IMR-90 (cell line): ENCODE results near the gene HDAC8. TPM values are rescaled to one million over a fixed set of nuclear protein-coding genes. Genes with fewer than 3 reads are reported as not detected.

Experiments
- ATAC-seq: fragments of 200-7000 bp; cut with Tn5 transposase; 2 replicates; pipeline ENCODE4 v1.9.1; 2020; ENCODE audit warnings: low read depth, mild to moderate bottlenecking, moderate library complexity
- Bru-seq: library from RNA; stranded (reverse); fragments of 400-500 nt; gene quantifications from one replicate; lab custom pipeline; 2021; lab: Mats Ljungman, UMichigan
- BruChase-seq, 2 experiments: library from RNA; stranded (reverse); fragments of 400-500 nt; gene quantifications; one replicate each; lab custom pipeline; 2021; lab: Mats Ljungman, UMichigan
- BruUV-seq: library from RNA; stranded (reverse); fragments of 400-500 nt; replicated peaks from 2 replicates; lab custom pipeline; 2021; lab: Mats Ljungman, UMichigan
- CTCF ChIA-PET: fragments of 300-600 bp; formaldehyde crosslinking; extraction: SDS; loops from one replicate; lab custom pipeline; 2021; ENCODE audit warnings: antibody characterized with exemption; lab: Yijun Ruan, JAX
- POLR2A ChIA-PET: fragments of 300-600 bp; sonication (Branson Sonifier 250); formaldehyde crosslinking; loops from one replicate; lab custom pipeline; 2022; ENCODE audit warnings: antibody characterized with exemption; ENCODE audit not compliant: unreplicated experiment; lab: Charles Lee
- DNase-seq: peaks from one replicate; pipeline ENCODE4 v3.0.0; 2013
- H2AFZ ChIP-seq: replicated peaks from 2 replicates; pipeline ENCODE3; 2013; ENCODE audit warnings: low read length, mild to moderate bottlenecking; ENCODE audit not compliant: poor library complexity
- H2AK5ac ChIP-seq: 2 replicates; pipeline ENCODE4 v1.6.1; 2013; ENCODE audit warnings: low read depth, low read length, inconsistent platforms
- H2AK9ac ChIP-seq: replicated peaks from 2 replicates; pipeline ENCODE3; 2013; ENCODE audit warnings: mild to moderate bottlenecking, low read depth, low read length, moderate library complexity; ENCODE audit not compliant: poor library complexity
- H2BK120ac ChIP-seq: 2 replicates; pipeline ENCODE4 v1.6.1; 2013; ENCODE audit warnings: low read depth, low read length, inconsistent platforms
- H2BK15ac ChIP-seq: 3 replicates; pipeline ENCODE4 v1.6.1; 2013; ENCODE audit warnings: low read depth, low read length, inconsistent platforms
- H2BK20ac ChIP-seq: 2 replicates; pipeline ENCODE4 v1.6.1; 2013; ENCODE audit warnings: low read depth, mild to moderate bottlenecking, inconsistent platforms, low read length, moderate library complexity
- H2BK5ac ChIP-seq: 2 replicates; pipeline ENCODE4 v1.6.1; 2013; ENCODE audit warnings: mild to moderate bottlenecking, low read depth, low read length, inconsistent platforms; ENCODE audit not compliant: poor library complexity, severe bottlenecking
- H3K14ac ChIP-seq: replicated peaks from 2 replicates; pipeline ENCODE4 v1.6.1; 2013; ENCODE audit warnings: low read depth, low read length, inconsistent platforms
- H3K18ac ChIP-seq: 2 replicates; pipeline ENCODE4 v1.6.1; 2013; ENCODE audit warnings: low read depth, low read length, control low read depth
- H3K23ac ChIP-seq: 2 replicates; pipeline ENCODE4 v1.6.1; 2013; ENCODE audit warnings: low read depth, low read length, inconsistent platforms
- H3K27ac ChIP-seq: 2 replicates; pipeline ENCODE4 v1.5.1; 2013; ENCODE audit warnings: mild to moderate bottlenecking, control low read depth, low read length; ENCODE audit not compliant: insufficient read depth
- H3K27me3 ChIP-seq: 2 replicates; pipeline ENCODE4 v1.6.1; 2013; ENCODE audit warnings: low read length; ENCODE audit not compliant: control insufficient read depth, insufficient read depth
- H3K36me3 ChIP-seq: 2 replicates; pipeline ENCODE4 v1.6.1; 2013; ENCODE audit warnings: low read length, mixed read lengths; ENCODE audit not compliant: control insufficient read depth, insufficient read depth
- H3K4ac ChIP-seq: 2 replicates; pipeline ENCODE4 v1.6.1; 2013; ENCODE audit warnings: low read depth, low read length, inconsistent platforms
- H3K4me1 ChIP-seq: 2 replicates; pipeline ENCODE4 v1.6.1; 2013; ENCODE audit warnings: low read length, mixed read lengths; ENCODE audit not compliant: control insufficient read depth, insufficient read depth
- H3K4me2 ChIP-seq: 2 replicates; pipeline ENCODE4 v1.6.1; 2013; ENCODE audit warnings: low read depth, mild to moderate bottlenecking, control low read depth, low read length, moderate library complexity
- H3K4me3 ChIP-seq: 2 replicates; pipeline ENCODE4 v1.5.1; 2013; ENCODE audit warnings: low read depth, mild to moderate bottlenecking, control low read depth, low read length, moderate library complexity; ENCODE audit not compliant: insufficient read depth
- H3K56ac ChIP-seq: 2 replicates; pipeline ENCODE4 v1.6.1; 2013; ENCODE audit warnings: low read length, inconsistent platforms; ENCODE audit not compliant: insufficient read depth; ENCODE audit errors: extremely low read depth
- H3K79me1 ChIP-seq, 2 experiments: 2 replicates each; pipeline ENCODE4 v1.6.1; 2013; ENCODE audit warnings: low read length in 2 of 2, inconsistent platforms in 1 of 2, low read depth in 1 of 2
- H3K9ac ChIP-seq: 2 replicates; pipeline ENCODE4 v1.6.1; 2013; ENCODE audit warnings: low read depth, low read length, control low read depth
- H3K9me1 ChIP-seq: 2 replicates; pipeline ENCODE4 v1.6.1; 2013; ENCODE audit warnings: low read length, inconsistent platforms; ENCODE audit not compliant: insufficient read depth
- H3K9me3 ChIP-seq: 2 replicates; pipeline ENCODE4 v1.6.1; 2013; ENCODE audit warnings: low read length; ENCODE audit not compliant: control insufficient read depth, insufficient read depth
- H4K20me1 ChIP-seq: 2 replicates; pipeline ENCODE4 v1.6.1; 2013; ENCODE audit warnings: low read length, inconsistent platforms; ENCODE audit not compliant: insufficient read depth
- H4K5ac ChIP-seq: 2 replicates; pipeline ENCODE4 v1.6.1; 2013; ENCODE audit warnings: mild to moderate bottlenecking, low read depth, low read length, control low read depth
- H4K8ac ChIP-seq, 2 experiments: 2 replicates each; pipeline ENCODE4 v1.6.1; 2013; ENCODE audit warnings: low read depth in 2 of 2, low read length in 2 of 2, control low read depth in 1 of 2, inconsistent platforms in 1 of 2
- H4K91ac ChIP-seq: 2 replicates; pipeline ENCODE4 v1.6.1; 2013; ENCODE audit warnings: low read depth, low read length, inconsistent platforms; ENCODE audit not compliant: insufficient read depth
- BHLHE40 ChIP-seq: fragments of 150-350 bp; IDR thresholded peaks from 2 replicates; pipeline ENCODE4 v1.6.1; 2016; ENCODE audit warnings: mild to moderate bottlenecking, low read depth, low read length
- CEBPB ChIP-seq: IDR thresholded peaks from 2 replicates; pipeline ENCODE4 v1.6.1; 2012; ENCODE audit warnings: low read depth, low read length, improper control_type of control experiment
- CHD1 ChIP-seq: IDR thresholded peaks from 2 replicates; pipeline ENCODE4 v1.6.1; 2012; ENCODE audit warnings: low read depth, low read length, improper control_type of control experiment
- ELK1 ChIP-seq: fragments of 150-350 bp; IDR thresholded peaks from 2 replicates; pipeline ENCODE4 v1.6.1; 2016; ENCODE audit warnings: low read depth, mild to moderate bottlenecking, low read length, moderate library complexity, borderline replicate concordance
- MAFK ChIP-seq: IDR thresholded peaks from 2 replicates; pipeline ENCODE4 v1.6.1; 2012; ENCODE audit warnings: low read depth, low read length, improper control_type of control experiment
- MAZ ChIP-seq: IDR thresholded peaks from 2 replicates; pipeline ENCODE4 v1.6.1; 2012; ENCODE audit warnings: low read depth, mild to moderate bottlenecking, low read length, improper control_type of control experiment, moderate library complexity, borderline replicate concordance
- MXI1 ChIP-seq: IDR thresholded peaks from 2 replicates; pipeline ENCODE4 v1.6.1; 2012; ENCODE audit warnings: low read depth, mild to moderate bottlenecking, low read length, moderate library complexity, borderline replicate concordance
- NFE2L2 ChIP-seq: fragments of 150-350 bp; IDR thresholded peaks from 2 replicates; pipeline ENCODE4 v1.6.1; 2016; ENCODE audit warnings: low read depth, mild to moderate bottlenecking, low read length
- POLR2A ChIP-seq: IDR thresholded peaks from 2 replicates; pipeline ENCODE4 v1.6.1; 2012; ENCODE audit warnings: mild to moderate bottlenecking, low read depth, low read length
- RAD21 ChIP-seq: IDR thresholded peaks from 2 replicates; pipeline ENCODE4 v1.6.1; 2012; ENCODE audit warnings: low read length, improper control_type of control experiment
- RFX5 ChIP-seq: IDR thresholded peaks from 2 replicates; pipeline ENCODE4 v1.8.0; 2012; ENCODE audit warnings: low read depth, mild to moderate bottlenecking, low read length, moderate library complexity
- SMC3 ChIP-seq: fragments of 150-350 bp; IDR thresholded peaks from 2 replicates; pipeline ENCODE4 v1.6.1; 2016; ENCODE audit warnings: low read depth, mild to moderate bottlenecking, antibody characterized with exemption, low read length, moderate library complexity
- WGBS, 2 experiments: methylation state at CpG; one replicate each; pipeline versions ENCODE4 v1.1.5 to v1.1.7; 2013; ENCODE audit warnings: missing lambda C conversion rate in 2 of 2; ENCODE audit not compliant: insufficient read length in 1 of 2; ENCODE audit errors: extremely low coverage in 2 of 2; 5-methylcytosine and 5-hydroxymethylcytosine counted together
- dilution Hi-C: fragments of 300-500 bp; cut with HindIII; formaldehyde crosslinking; loops from one replicate; pipeline ENCODE4 v1.14.3; 2018; ENCODE audit warnings: low sequenced_read_pairs; ENCODE audit not compliant: unreplicated experiment
- in situ Hi-C: fragments of 300-500 bp; cut with MboI; formaldehyde crosslinking; loops from 3 replicates; pipeline ENCODE4 v1.14.3; 2019; ENCODE audit warnings: low sequenced_read_pairs, inconsistent platforms, mixed read lengths
- intact Hi-C: fragments of 100-400 bp; cut with micrococcal nuclease; formaldehyde crosslinking; loops from 2 replicates; pipeline ENCODE4 v1.10.0; 2022
- long read RNA-seq: library from polyadenylated mRNA; unstranded; transcript quantifications from one replicate; pipeline ENCODE4 v2.0.0, GENCODE V29; 2021; ENCODE audit not compliant: unreplicated experiment
- polyA plus RNA-seq, 3 experiments: library from polyadenylated mRNA; depleted of rRNA; stranded (reverse); fragments of >200 nt; gene quantifications; 2 replicates each; pipeline ENCODE4 v1.2.3, GENCODE V29; 2012; ENCODE audit warnings: low replicate concordance in 1 of 3
- total RNA-seq: library from RNA; depleted of rRNA; stranded (reverse); fragments of >200 nt; gene quantifications from 2 replicates; pipeline ENCODE4 v1.2.3, GENCODE V29; 2012; rRNA removed
- TF ChIP-seq, protein P1 (sequence below): fragments of 150-350 bp; IDR thresholded peaks from 2 replicates; pipeline ENCODE4 v1.6.1; 2017; ENCODE audit warnings: mild to moderate bottlenecking, antibody characterized with exemption, low read length, low read depth

HDAC8 gene
- total RNA-seq (28.5 and 30.8 TPM in 2 replicates), polyA plus RNA-seq (2012; rRNA removed) (12.9 and 16.1 TPM in 2 replicates), Bru-seq, nascent RNA (percentile 81 among the genes with signal in this experiment), BruChase-seq, experiment 1, labeled RNA remaining after a 6-hour chase (percentile 82 among the genes with signal in this experiment), BruChase-seq, experiment 2, labeled RNA remaining after a 2-hour chase (percentile 88 among the genes with signal in this experiment)
- 6.8 and 9.5 TPM in 2 replicates for polyA plus RNA-seq (2012; cell fraction: cytosol; rRNA removed)
- 3.0 and 22.9 TPM in 2 replicates for polyA plus RNA-seq (2012; cell fraction: nucleus; rRNA removed; ENCODE audit: low replicate concordance)
- long read RNA-seq, transcript HDAC8-207 (11 exons, 2,110 nt), result major isoform, 11 of 18 reads
- long read RNA-seq, partial matches to known transcripts, result 0 of 18 reads
- long read RNA-seq, other reads (novel, unspliced or antisense), result 4 of 18 reads

DNA sequence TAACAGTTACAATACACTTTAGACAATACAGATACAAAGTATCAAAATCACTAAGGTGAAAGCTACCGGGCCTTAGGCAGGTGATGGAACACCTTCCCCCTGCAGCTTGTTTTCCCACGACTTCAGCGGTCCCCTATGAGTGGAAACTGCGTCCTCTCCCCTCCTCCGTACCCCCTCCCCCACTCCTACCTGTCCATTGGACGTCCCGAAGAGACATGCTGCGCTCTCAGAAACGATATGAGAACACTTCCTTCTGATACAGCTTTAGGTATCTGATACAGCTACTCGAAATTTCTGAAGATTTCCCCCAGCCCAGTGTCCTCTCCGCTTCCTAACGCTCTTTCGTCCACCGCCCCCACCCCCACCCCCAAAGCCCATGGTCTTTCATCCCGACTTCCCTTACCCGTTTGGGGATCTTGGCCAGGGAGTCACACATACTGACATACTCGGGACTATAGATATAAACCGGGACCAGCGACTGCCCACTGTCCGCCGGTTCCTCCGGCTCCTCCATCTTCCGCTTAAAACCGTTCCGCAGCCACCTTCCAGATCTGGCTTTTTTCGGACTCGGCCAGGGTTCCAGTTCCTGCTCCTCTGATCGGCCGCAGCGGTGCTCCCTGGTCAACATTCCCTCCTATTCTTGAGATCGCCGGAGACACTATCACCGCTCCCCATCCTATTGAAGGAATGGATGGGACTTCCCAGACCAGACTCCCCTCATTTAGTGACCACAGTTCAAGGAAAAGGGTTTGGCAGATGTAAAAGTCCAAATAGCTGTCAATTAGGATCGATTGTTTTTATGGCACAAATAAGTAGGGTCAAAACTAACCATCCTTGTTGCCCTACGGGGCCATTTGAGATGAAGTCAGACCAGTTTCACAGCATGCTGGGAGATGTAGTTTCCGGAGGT is at the start of gene HDAC8:
Gene HDAC8 (minus strand): TSS at position 596 of the 910 bp plus-strand sequence. CDS start 82 bp downstream, at position 514.
- H2BK15ac ChIP-seq, result peak within 1 kb of the TSS; percentile 51; the same call in 1 of the 3 replicates
- no peaks in the 10 kb centered on the region for H3K9me3 ChIP-seq
- BruUV-seq, result no TSS peak
- intact Hi-C loops, result loop anchor here (5.0 kb wide), 1 partner anchor 140 kb away; the partner anchor contains the start of gene PHKA1
- H3K36me3 ChIP-seq, result peaks cover 5% of the 10 kb centered on the region
- peak within 1 kb of the TSS; percentile 83 for H3K27ac ChIP-seq
- peaks cover 5% of the 10 kb centered on the region for H3K27me3 ChIP-seq
- H3K9ac ChIP-seq, result peak within 1 kb of the TSS; percentile 98
- H2AK5ac ChIP-seq, result peak within 1 kb of the TSS; percentile 13
- peak within 1 kb of the TSS; percentile 99 for H3K4me2 ChIP-seq
- peak within 1 kb of the TSS; percentile 71 for H2AK9ac ChIP-seq
- peak within 1 kb of the TSS; percentile 93 for H2AFZ ChIP-seq
- H3K4ac ChIP-seq, result peak within 1 kb of the TSS; percentile 91
- DNase-seq, result peak; percentile 86
- peak within 1 kb of the TSS; percentile 82 for H4K91ac ChIP-seq
- no peaks in the 10 kb centered on the region for H3K4me1 ChIP-seq
- H3K14ac ChIP-seq, result peak within 1 kb of the TSS; percentile 99
- ATAC-seq, result peak; percentile 89
- peak within 1 kb of the TSS; percentile 99 for H2BK5ac ChIP-seq
- ChIA-PET POLR2A (no interaction called here), CTCF (interaction anchor here (0.6 to 1.1 kb wide), 3 partner anchors 23 to 441 kb away, joined by 4 to 5 read pairs (median 5); partner anchors contain the start of gene RTL5)
- H3K4me3 ChIP-seq, result peak within 1 kb of the TSS; percentile 90
- H3K9me1 ChIP-seq, result no peaks in the 10 kb centered on the region
- 33% methylated on average over 13 of the region's 36 CpGs; no CpG with 5 or more reads in 1 of the 2 experiments for WGBS, 2 experiments
- H3K18ac ChIP-seq, result peak within 1 kb of the TSS; percentile 96
- peak within 1 kb of the TSS; percentile 82 for H2BK20ac ChIP-seq
- in situ Hi-C loops, result loop anchor here (10.0 kb wide), 1 partner anchor 142 kb away; the partner anchor contains the start of gene PHKA1
- H3K56ac ChIP-seq, result peak within 1 kb of the TSS; percentile 94; the same call in 1 of the 2 replicates
- H4K8ac ChIP-seq, result peak within 1 kb of the TSS; percentile 55 to 100
- H4K5ac ChIP-seq, result peak within 1 kb of the TSS; percentile 98
- no peaks in the 10 kb centered on the region for H4K20me1 ChIP-seq
- peak within 1 kb of the TSS; percentile 93 for H2BK120ac ChIP-seq
- peaks cover 0 to 3% of the 10 kb centered on the region in 2 experiments; a peak in 2 of 4 replicates for H3K79me1 ChIP-seq
- H3K23ac ChIP-seq, result peak within 1 kb of the TSS; percentile 93
- dilution Hi-C loops, result no loop called here
- TF ChIP-seq NFE2L2 (no peak), RAD21 (no peak), MXI1 (no peak), SMC3 (no peak), BHLHE40 (no peak), CHD1 (no peak), MAFK (no peak), CEBPB (no peak), MAZ (no peak), RFX5 (no peak), ELK1 (no peak), POLR2A (no peak)
- TF ChIP-seq, protein P1, sequence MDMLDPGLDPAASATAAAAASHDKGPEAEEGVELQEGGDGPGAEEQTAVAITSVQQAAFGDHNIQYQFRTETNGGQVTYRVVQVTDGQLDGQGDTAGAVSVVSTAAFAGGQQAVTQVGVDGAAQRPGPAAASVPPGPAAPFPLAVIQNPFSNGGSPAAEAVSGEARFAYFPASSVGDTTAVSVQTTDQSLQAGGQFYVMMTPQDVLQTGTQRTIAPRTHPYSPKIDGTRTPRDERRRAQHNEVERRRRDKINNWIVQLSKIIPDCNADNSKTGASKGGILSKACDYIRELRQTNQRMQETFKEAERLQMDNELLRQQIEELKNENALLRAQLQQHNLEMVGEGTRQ, result no peak
